Activated CD8-positive, alpha-beta T cell treated with anti-CD3 and anti-CD28 coated beads for 36 hours (primary cell): ENCODE results near the gene CLCN4. TPM values are rescaled to one million over a fixed set of nuclear protein-coding genes. Genes with fewer than 3 reads are reported as not detected.

ENCODE experiments used
- ATAC-seq: fragments of 200-7000 bp; cut with Tn5 transposase; one replicate; pipeline ENCODE4 v1.10.0; 2021; ENCODE audit warnings: mild to moderate bottlenecking, moderate library complexity
- CTCF ChIA-PET: fragments of 350-600 bp; sonication (Branson Sonifier 250); formaldehyde crosslinking; loops from one replicate; lab custom pipeline; 2021; ENCODE audit warnings: antibody characterized with exemption; lab: Charles Lee
- POLR2A ChIA-PET: fragments of 350-600 bp; sonication (Branson Sonifier 250); formaldehyde crosslinking; loops from one replicate; lab custom pipeline; 2021; ENCODE audit warnings: antibody characterized with exemption; lab: Charles Lee
- DNase-seq: peaks from one replicate; pipeline ENCODE4 v3.0.0-alpha.2; 2020
- H3K27ac Mint-ChIP-seq: one replicate; pipeline ENCODE4 v1.8.0; 2021; ENCODE audit warnings: mild to moderate bottlenecking, mixed read lengths
- H3K27me3 Mint-ChIP-seq: one replicate; pipeline ENCODE4 v1.8.0; 2021; ENCODE audit warnings: mixed read lengths
- H3K36me3 Mint-ChIP-seq: one replicate; pipeline ENCODE4 v1.8.0; 2021; ENCODE audit warnings: low read depth, mixed read lengths
- H3K4me1 Mint-ChIP-seq: one replicate; pipeline ENCODE4 v1.8.0; 2021; ENCODE audit warnings: low read depth, mixed read lengths
- H3K4me3 Mint-ChIP-seq: one replicate; pipeline ENCODE4 v1.8.0; 2021; ENCODE audit warnings: mild to moderate bottlenecking, moderate library complexity, mixed read lengths
- H3K9me3 Mint-ChIP-seq: one replicate; pipeline ENCODE4 v1.8.0; 2021; ENCODE audit warnings: mixed read lengths
- intact Hi-C: fragments of 100-400 bp; cut with micrococcal nuclease; formaldehyde crosslinking; loops from one replicate; pipeline ENCODE4 v1.10.0; 2022
- total RNA-seq, 2 experiments: library from RNA; stranded (reverse); gene quantifications; one replicate each; pipeline ENCODE4 v1.2.3, GENCODE V29; 2021
- TF ChIP-seq, protein P1 (sequence below): fragments of 200-600 bp; IDR thresholded peaks from one replicate; pipeline ENCODE4 v1.8.0; 2022; ENCODE audit warnings: antibody characterized with exemption, mild to moderate bottlenecking

Gene CLCN4
- not detected for total RNA-seq

DNA sequence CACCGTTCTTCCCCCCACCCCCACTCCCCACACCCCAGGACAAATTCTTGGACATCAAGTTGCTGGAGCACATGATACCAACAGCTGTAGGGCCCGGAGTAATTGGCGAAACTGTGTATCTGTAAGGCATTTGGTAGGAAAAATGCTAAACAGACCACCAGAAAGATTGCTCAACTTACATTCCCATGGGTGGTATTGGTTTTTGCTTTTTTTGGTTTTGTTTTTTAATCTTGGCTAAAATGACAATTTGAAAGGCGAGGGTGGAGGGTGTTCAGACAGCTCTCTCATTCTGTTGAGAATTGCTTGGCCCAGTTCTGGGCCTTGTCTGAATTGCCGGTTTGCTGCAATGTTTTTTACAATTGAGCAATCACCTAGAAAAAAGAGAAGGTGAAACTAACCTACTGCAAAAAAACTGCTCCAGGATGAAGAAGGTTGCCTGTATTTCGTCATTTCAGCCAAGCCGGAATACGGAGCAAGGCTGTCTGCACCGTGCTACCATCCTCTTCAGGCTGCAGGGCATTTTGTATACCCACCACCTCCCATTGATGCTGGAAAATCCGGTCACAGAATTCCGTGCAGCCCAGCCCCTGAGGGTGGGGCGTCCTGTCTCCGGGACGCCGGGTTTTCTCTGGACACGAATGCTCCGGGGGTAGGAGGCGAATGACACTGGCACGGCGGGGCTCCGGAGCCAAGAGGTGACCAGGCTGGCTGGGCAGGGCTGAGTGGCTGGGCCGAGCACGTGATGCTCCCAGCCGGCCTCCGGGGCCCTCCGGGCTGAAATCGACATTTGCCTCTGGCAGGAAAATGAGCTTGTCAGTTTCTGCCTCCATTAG lies at the start of gene CLCN4:
TSS of gene CLCN4 (plus strand) at position 777 of the 833 bp plus-strand sequence. CDS start 28,058 bp downstream, outside the sequence.
- TF ChIP-seq, protein P1, sequence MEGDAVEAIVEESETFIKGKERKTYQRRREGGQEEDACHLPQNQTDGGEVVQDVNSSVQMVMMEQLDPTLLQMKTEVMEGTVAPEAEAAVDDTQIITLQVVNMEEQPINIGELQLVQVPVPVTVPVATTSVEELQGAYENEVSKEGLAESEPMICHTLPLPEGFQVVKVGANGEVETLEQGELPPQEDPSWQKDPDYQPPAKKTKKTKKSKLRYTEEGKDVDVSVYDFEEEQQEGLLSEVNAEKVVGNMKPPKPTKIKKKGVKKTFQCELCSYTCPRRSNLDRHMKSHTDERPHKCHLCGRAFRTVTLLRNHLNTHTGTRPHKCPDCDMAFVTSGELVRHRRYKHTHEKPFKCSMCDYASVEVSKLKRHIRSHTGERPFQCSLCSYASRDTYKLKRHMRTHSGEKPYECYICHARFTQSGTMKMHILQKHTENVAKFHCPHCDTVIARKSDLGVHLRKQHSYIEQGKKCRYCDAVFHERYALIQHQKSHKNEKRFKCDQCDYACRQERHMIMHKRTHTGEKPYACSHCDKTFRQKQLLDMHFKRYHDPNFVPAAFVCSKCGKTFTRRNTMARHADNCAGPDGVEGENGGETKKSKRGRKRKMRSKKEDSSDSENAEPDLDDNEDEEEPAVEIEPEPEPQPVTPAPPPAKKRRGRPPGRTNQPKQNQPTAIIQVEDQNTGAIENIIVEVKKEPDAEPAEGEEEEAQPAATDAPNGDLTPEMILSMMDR: no peak
- no peak within 1 kb of the TSS for H3K27ac Mint-ChIP-seq
- intact Hi-C loops: no loop called here

DNA sequence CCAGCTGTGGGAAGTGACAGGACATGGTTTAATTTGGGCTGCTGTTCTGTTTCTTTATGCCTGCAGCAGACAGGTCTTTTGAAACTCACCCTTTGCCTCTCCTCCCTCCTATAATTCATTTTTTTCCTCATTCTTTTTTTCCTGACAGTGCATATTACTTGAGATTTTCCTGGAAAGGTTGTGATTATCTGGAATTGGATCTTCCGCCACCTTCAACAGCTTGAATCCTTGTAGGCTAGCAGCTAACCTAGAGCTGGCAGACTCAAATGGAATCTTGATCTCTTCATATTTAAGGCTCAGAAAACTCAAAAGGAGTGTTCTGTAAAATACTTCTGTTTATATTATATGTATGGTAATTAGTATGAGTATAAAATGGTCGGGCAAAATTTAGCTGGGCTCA lies 49.3 kb upstream of the CLCN4 start:
- H3K9me3 Mint-ChIP-seq: no peaks in the 10 kb centered on the region
- POLR2A ChIA-PET: interaction anchor here (1.2 to 4.7 kb wide), 2 partner anchors 9 to 10 kb away, joined by 3 to 53 read pairs; no protein-coding TSS in a partner anchor
- CTCF ChIA-PET: interaction anchor here (5.4 kb wide), 1 partner anchor 10 kb away, joined by 29 read pairs; no protein-coding TSS in a partner anchor
- DNase-seq (no peak), ATAC-seq (no peak)
- no peaks in the 10 kb centered on the region for H3K27me3 Mint-ChIP-seq
- peaks cover 39% of the 10 kb centered on the region for H3K36me3 Mint-ChIP-seq
- TF ChIP-seq, protein P1: no peak
- peak overlapping the region; percentile 92 for H3K27ac Mint-ChIP-seq
- H3K4me1 Mint-ChIP-seq: peaks cover 64% of the 10 kb centered on the region
- intact Hi-C loops: no loop called here
- peak overlapping the region; percentile 21 for H3K4me3 Mint-ChIP-seq

More for the DNA sequence above, at the start of gene CLCN4:
- CTCF ChIA-PET: no interaction called here
- Mint-ChIP-seq H3K4me1 (peaks cover 11% of the 10 kb centered on the region), H3K36me3 (no peaks in the 10 kb centered on the region), H3K27me3 (peaks cover 35% of the 10 kb centered on the region), H3K4me3 (no peak within 1 kb of the TSS), H3K9me3 (no peaks in the 10 kb centered on the region)
- POLR2A ChIA-PET: no interaction called here
- ATAC-seq (peak; percentile 10), DNase-seq (peak; percentile 6)

DNA sequence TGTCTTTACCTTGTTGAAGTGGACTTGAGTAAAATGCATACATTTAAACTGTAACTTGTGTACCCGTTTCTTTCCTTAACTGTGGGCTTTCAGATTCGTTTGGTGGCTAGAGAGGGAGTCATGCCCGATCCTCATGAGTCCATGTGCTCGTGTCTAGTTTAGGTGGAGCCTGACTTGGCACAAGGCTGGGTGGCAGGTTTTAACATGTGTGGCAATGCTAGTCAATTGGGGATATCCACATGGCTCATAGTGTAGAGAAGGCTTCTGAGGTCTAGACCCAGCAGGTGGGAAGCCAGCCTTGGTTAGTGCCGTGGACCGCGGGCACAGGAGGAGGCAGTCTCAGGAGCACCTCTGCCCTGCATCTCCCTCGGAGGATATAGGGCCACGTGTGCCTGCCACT lies 48.5 kb upstream of the CLCN4 start:
- CTCF ChIA-PET: interaction anchor here (5.4 kb wide), 1 partner anchor 11 kb away, joined by 29 read pairs; no protein-coding TSS in a partner anchor
- Mint-ChIP-seq H3K27me3 (no peaks in the 10 kb centered on the region), H3K4me3 (no peak overlapping the region), H3K27ac (peak overlapping the region; percentile 92), H3K4me1 (peaks cover 71% of the 10 kb centered on the region), H3K9me3 (no peaks in the 10 kb centered on the region), H3K36me3 (peaks cover 35% of the 10 kb centered on the region)
- TF ChIP-seq, protein P1: no peak
- ATAC-seq (no peak), DNase-seq (no peak)
- intact Hi-C loops: no loop called here
- POLR2A ChIA-PET: interaction anchor here (4.7 kb wide), 1 partner anchor 11 kb away, joined by 53 read pairs; no protein-coding TSS in a partner anchor

DNA sequence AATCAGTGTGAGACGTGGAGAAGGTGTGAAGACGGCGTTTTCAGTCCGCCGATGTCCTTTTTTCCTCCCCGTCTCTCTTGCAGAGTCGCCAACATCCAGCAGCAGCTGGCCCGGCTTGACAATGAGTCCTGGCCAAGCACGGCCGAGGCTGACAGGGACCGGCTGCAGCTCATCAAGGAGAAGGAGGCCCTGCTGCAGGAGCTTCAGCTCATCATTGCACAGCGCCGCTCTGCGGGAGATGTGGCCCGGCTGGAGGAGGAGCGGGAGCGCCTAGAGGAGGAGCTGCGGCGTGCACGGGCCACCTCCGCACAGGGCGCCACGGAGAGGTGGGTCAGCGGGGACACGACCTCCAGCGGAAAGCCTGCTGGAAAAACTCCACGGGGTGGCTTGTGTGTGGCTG lies 47.1 kb upstream of the CLCN4 start:
- TF ChIP-seq, protein P1: no peak
- H3K4me1 Mint-ChIP-seq: peaks cover 72% of the 10 kb centered on the region
- peak overlapping the region; percentile 92 for H3K27ac Mint-ChIP-seq
- peak overlapping the region; percentile 47 for H3K4me3 Mint-ChIP-seq
- DNase-seq (no peak), ATAC-seq (no peak)
- ChIA-PET POLR2A (interaction anchor here (1.8 to 4.7 kb wide), 3 partner anchors 8 to 26 kb away, joined by 6 to 53 read pairs (median 11); no protein-coding TSS in a partner anchor), CTCF (interaction anchor here (1.2 to 5.4 kb wide), 2 partner anchors 12 to 24 kb away, joined by 3 to 29 read pairs; no protein-coding TSS in a partner anchor)
- no peaks in the 10 kb centered on the region for H3K9me3 Mint-ChIP-seq
- intact Hi-C loops: no loop called here
- H3K36me3 Mint-ChIP-seq: peaks cover 29% of the 10 kb centered on the region
- H3K27me3 Mint-ChIP-seq: no peaks in the 10 kb centered on the region
